SK-N-MC (cell line): ENCODE measurements around the gene ATAD3C.

ENCODE experiments used
- EZH2 ChIP-seq: fragments of 200-600 bp; sonication (generic); IDR thresholded peaks from one replicate; pipeline ENCODE4 v1.6.1; 2017; ENCODE audit warnings: antibody characterized with exemption
- POLR2AphosphoS5 ChIP-seq: IDR thresholded peaks from 2 replicates; pipeline ENCODE4 v1.6.1; 2012; ENCODE audit warnings: mild to moderate bottlenecking, low read depth, low read length, borderline replicate concordance

GRCh38 chr1:1411626-1412025, 37.9 kb upstream of the ATAD3C start:
- TF ChIP-seq EZH2 (no peak), POLR2AphosphoS5 (peak; percentile 31; the same call in 1 of the 2 replicates)
